Medulla oblongata (tissue), 1 donor: Measurements from ENCODE around the gene KIF6.

Experiments used
- DNase-seq: peaks from one replicate; pipeline ENCODE4 v3.0.0-alpha.2; 2015; ENCODE audit errors: extremely low spot score

The KIF6 gene

GRCh38 chr6:39594285-39594684, 130.9 kb downstream of the KIF6 start:
- DNase-seq, result no peak

GRCh38 chr6:39593646-39594045, 131.6 kb downstream of the KIF6 start:
- no peak for DNase-seq

GRCh38 chr6:39590871-39591393, 134.3 kb downstream of the KIF6 start:
- no peak for DNase-seq

GRCh38 chr6:39587080-39587479, 138.1 kb downstream of the KIF6 start:
- no peak for DNase-seq

- DNase-seq, result no peak
Observed at GRCh38 chr6:39585641-39586040, 139.6 kb downstream of the KIF6 start.

DNA sequence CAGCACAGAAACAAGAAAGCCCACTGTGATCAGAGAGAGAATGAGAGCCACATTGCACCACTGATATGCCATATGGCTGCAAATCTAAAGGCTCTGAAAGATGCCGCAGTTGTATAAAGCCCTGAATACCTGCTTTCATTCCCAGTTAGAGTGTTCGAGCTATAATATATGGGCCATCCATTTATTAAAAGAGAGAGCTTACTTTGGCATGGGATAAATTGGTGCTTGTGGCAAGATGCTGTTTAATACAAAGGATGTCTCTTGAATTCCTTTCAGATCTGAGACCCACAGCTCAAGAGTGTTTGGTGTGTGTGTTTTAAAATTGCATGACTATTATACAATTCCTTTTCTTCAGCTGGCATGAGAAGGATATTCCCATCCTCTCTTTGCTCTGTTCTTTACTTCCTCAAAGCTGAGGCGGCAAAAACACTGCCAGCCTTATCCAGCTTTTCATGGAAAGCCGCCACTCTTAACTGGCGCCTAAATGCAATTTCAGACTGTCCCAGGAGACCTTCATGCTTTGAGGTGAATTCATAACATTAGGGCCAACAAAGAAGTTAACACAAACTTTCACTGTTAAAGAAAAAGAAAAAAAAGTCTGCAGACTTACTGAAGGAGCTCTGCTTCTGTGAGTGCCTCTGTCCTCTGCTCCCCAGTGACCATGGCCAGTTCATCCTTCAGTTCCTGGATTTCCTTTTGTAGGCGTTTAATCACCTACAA, 147.6 kb downstream of the KIF6 start:
- DNase-seq, result peak; percentile 45

DNA sequence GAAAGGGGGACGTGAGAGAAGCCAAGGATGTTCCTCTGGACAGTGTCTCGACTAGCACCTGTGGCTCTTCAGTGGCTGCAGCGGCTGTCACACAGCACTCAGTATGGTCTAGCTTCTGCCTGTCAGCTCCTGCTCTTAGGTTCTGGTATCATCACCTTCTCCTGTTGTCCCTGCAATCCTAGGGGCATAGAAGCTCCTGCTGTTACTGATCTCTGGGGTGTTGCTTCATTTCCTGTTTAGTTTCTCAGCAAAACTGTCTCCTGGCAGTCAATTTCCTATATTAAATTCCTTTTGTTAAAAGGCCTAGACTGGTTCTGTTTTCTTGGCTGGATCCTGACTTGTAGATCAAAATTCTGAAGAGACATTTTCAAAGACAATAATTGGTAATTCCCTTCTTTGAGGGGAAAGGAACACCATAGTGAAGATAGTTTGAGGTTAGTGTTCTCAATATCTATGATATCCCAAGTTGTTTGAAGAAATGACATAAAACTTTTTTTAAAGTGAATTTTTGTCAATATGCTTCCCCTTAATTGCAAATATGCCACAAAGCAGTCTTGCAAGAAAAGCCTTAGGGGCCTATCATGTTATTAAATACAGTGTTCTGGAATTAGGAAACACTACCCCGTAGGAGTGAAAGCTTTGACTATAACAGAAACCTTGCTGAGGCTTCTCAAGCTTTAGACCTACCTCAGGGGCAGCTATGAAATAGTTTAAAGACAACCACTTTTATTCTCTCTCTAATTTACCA, 148.5 kb downstream of the KIF6 start:
- DNase-seq, result no peak

- DNase-seq, result no peak
Observed at GRCh38 chr6:39574991-39575390, 150.2 kb downstream of the KIF6 start.

- DNase-seq, result no peak
Observed at GRCh38 chr6:39573541-39573940, 151.7 kb downstream of the KIF6 start.

GRCh38 chr6:39572661-39573340, 152.4 kb downstream of the KIF6 start:
- DNase-seq, result no peak

GRCh38 chr6:39568896-39569295, 156.3 kb downstream of the KIF6 start:
- DNase-seq, result no peak

DNA sequence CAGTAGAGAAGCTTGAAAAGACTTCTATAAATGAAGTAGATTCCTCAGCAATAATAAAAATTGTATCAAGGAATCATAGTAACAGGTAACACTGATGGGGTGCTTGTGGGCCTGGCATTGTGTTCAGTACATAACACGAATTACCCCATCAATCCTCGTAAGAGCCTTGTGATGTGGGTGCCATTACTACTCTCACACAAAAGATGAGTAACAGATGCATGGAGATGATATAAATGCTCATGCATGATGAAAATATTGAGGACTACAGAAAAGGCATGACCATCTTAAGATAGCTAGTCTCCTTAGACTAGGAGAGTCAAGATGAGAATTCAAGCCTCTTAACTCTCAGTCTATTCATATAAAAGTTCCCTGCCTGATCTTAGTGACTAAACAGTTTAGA, 158.1 kb downstream of the KIF6 start:
- DNase-seq, result no peak

- DNase-seq, result no peak
Observed at GRCh38 chr6:39566456-39566855, 158.8 kb downstream of the KIF6 start.

- DNase-seq, result no peak
Observed at GRCh38 chr6:39565956-39566355, 159.3 kb downstream of the KIF6 start.

GRCh38 chr6:39563566-39564311, 161.5 kb downstream of the KIF6 start:
- DNase-seq, result no peak

DNA sequence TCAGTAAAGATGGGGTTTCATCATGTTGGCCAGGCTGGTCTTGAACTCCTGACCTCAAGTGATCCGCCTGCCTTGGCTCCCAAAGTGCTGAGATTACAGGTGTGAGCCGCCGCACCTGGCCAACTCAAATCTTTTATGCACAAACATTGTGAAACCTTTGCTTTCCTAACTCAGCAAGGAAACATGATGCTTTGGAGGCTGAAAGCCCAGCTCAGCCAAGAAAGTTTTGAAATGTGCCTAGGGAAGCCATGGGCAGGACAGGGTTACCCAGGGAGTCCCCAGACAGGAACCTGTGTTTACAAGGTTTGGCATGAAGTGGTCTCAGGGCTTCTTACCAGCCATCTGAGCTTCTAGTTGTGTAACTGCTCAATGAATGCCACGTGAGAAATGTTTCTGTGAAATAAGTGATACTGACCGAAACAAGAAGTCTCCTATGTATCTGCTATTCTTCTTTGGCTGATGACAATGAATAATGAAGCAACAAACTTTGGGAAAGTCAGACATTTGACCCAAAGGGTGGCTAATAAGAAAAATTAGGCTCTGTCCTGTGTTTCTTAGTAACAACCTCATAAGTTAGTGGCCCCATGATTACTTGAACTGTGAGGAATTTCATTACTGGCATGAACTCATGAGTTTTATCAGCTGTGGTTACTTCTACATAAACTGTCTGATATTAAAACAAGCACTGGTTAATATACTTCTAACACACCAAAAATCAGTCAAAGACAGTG, 163.5 kb downstream of the KIF6 start:
- DNase-seq, result no peak

GRCh38 chr6:39560915-39561314, 164.3 kb downstream of the KIF6 start:
- DNase-seq, result no peak

- no peak for DNase-seq
Observed at GRCh38 chr6:39558591-39559190, 166.5 kb downstream of the KIF6 start.

DNA sequence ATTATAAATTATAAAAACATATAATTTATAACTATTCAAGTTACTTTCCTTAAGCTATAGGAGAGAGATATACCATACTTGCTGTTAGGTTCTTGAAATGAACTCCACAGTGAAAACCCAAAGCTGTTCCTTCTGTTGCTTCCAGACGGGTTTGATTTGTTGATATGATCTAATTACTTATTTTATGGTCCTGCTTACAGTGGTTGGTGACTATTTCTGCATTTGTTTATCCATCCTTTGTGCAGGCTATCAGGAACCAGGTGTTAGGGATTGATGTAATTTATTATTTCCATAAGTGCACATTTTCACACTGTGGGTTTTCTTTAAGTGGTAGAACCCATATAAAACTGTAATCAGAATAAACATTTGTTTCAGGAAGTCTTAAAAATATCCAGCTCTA, 167.1 kb downstream of the KIF6 start:
- DNase-seq, result no peak

DNA sequence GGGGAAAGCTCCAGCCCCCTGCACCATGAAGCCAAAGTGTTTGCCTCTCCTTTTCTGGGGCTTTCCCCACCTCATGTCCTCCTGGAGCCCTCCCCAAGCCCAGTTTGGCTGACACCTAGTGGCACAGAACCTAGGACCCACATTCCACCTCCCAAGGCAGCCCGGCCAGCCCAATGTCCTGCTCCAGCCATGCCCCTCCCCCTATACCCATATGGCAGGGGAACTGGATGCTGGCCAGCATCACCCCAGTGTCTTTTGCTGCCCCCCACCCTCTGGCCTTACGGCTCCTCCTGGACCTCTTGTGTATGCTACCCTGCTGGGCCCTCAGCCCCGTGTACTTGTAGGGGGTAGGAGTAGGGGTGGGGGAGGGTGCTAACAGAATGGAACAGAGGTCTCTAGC, 170.1 kb downstream of the KIF6 start:
- no peak for DNase-seq
